ENCODE data around the gene SBK3.
"Not testable (repeated sequence)": the region's sequence is repeated elsewhere in the genome, so short reads cannot be mapped to it uniquely, and the experiment has no call there.

The SBK3 gene

DNA sequence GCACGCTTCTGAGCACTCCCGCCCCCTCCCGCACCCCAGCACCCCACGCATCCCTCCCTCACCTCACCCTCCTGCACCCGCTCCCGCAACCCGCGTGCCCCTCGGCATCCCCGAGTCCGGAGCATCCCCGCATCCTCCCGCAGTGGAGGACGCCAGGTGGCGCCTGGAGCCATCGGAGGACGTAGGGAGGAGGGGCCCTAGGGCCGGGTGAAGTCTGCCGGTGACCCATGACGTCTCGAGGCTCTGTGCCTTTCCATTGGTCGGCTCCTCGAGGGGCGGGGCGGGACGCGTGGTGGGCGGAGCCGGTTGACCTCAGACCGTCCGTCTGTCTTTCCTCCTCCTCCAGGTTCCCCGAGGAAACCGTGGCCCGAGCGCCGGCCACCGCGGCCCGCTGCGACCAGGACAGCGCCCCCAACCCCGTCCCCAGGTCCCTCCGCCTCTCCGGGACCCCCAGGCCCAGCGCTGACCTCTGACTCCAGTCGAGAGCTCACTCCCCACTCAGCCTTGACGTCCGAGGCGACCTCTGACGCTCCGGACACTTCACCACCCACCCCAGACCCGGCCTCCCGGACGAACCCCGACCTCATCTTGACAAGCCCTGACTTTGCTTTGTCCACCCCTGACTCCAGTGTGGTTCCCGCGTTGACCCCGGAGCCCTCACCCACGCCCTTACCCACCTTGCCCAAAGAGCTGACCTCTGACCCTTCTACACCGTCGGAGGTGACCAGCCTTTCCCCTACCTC is 28.3 kb downstream of the SBK3 start:
- peak; percentile 87 for DNase-seq

DNA sequence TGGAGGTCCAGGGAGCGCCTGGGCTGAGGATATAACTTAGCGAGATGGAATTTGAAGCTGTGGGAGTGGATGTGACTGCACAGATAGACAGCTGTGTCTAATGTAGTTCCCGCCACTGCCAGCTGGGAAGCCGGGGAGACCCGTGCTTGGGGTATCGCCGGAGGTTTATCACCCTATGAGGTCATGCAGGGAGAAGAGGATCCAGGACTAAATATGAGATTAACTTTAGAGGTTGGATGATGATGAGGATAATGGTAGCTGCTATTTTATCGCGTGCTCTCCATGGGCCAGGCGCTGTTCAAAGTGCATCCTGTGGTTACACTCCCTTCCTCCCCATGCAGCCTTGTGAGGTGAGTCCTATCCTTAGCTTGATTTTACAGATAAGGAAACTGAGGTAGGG is 37.2 kb downstream of the SBK3 start:
- no peak for DNase-seq

DNA sequence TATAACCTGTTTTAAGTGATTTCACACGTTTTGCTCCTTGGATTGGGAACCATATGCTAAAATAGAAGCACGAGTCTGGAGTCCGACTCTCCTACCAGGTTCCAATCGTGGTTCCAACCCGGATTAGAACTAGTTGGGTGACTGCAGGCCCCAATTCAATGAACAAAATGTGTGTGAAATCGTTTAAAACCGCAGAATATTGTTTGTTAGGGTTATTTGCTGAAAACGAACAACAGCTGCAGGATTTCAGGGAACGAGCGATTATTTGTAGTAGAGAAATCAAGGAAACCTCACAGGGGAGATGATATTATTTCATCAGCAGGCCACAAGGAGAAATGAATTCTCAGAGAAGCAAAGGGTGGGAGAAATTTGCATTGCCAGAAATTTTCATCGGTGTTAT is 40.4 kb downstream of the SBK3 start:
- DNase-seq = no peak

DNA sequence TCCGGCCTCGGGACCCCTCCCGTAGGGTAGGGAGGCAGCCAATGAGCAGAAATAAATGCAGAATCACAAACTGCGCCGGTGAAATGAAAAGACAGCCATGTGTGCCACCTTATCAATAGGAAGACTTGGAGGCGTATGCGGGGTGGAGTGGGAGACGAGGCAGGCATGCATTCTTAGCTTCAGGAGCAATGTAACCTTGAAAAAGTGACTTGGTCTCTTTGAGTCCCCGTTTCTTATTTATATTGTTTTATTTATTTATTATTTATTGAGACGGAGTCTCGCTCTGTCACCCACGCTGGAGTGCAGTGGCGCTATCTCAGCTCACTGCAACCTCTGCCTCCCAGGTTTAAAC is 41.1 kb downstream of the SBK3 start:
- no peak for DNase-seq

DNA sequence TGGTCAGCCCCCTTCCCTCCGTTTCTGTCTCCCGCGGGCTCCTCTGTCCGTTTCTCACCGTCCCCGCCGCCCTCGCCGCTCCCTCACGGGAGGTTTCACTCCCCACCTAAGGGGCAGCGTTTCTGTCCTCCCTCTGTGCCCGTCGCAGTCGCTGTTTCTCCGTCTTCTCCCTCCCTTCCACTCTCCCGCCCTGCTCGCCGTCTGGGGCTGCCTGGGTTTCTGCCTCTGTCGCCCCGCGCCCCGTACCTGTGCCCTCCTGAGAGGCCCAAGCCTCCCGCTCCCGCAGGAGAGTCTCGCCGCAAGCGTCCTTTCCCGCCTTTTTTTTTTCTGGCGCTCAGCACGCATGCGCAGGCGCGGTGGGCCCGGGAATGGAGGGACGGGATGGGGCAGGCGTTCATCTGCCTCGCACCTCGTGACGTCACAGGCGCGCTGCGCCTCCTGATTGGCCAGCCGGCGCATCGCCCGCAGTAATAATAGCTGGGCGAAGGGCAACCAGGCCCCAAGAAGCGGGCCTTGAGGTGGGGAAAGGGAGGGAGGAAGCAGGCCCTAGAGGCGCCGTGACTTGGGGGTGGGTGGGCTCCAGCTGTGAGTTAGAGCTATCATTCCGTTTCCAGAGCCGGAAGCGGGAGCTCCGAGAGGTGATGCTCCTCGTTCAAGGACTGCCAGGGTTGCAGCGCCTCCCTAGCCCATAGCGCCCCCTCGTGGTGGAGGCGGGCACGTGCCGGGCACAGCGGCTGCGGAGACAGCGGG is 41.7 kb downstream of the SBK3 start:
- peak; percentile 93 for DNase-seq

DNA sequence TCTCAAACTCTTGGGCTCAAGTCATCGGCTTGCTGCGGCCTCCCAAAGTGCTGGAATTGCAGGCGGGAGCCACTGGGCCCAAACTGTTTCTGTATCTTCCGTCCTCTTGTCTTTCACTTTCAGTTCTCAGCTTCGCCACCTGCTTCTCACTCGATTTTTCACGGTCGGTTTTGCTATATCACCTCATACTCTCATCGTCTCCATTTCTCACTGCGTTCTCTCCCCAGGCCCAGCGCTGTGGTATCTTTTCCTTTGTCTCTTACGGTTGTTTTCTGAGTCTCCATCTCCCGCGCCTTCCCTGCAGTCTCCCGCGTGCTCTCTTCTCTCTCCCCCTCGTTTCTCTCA is 42.2 kb downstream of the SBK3 start:
- DNase-seq = no peak

DNA sequence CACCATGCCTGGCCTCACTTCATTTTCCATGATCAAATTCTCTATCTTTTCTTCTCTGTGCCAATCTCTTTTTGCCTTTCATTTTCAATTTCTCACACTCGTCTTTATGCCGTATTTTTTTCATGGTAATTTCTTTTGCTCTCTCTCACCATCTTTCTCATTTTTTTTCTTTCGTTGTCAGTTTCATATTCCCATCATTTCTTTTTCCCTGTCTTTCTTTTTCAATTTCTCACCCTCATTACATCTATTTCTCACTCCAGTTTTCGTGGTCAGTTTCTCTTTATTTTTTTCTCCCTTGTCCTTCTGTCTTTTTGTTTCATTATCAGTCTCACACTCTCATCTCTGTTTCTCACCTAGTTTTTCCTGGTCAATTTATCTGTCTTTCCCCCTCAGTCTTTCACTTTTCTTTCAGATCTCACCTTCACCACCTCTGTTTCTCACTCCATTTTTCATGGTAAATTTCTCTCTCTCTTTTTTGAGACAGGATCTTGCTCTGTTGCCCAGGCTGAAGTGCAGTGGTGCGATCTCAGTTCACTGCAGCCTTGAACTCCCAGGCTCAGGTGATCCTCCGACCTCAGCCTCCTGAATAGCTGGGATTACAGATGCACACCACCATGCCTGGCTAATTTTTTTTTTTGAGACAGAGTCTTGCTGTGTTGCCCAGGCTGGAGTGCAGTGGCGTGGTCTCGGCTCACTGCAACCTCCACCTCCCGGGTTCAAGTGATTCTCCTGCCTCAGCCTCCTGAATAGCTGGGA is 43.0 kb downstream of the SBK3 start:
- DNase-seq = no peak

DNA sequence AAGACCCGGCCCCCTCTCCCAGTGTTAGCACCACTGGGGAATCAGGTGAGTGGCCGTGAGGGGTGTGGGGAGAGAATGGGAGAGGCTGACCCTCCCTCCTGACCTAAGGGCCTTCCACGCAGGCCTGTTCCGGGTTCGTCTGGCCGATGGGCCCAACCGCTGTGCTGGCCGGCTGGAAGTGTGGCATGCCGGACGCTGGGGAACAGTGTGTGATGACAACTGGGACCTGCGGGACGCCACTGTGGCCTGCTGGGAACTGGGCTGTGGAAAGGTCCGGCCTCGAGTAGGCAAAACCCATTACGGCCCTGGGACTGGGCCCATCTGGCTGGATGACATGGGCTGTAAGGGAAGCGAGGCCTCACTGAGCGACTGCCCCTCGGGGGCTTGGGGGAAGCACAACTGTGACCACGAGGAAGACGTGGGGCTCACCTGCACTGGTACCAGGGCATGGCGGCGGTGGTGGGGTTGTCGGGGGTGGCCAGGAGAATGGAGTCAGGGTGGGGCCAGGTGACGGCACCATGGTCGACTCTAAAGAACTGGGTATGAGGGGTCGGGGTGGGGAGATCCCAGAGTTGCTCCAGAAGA is 44.9 kb downstream of the SBK3 start:
- DNase-seq = no peak

DNA sequence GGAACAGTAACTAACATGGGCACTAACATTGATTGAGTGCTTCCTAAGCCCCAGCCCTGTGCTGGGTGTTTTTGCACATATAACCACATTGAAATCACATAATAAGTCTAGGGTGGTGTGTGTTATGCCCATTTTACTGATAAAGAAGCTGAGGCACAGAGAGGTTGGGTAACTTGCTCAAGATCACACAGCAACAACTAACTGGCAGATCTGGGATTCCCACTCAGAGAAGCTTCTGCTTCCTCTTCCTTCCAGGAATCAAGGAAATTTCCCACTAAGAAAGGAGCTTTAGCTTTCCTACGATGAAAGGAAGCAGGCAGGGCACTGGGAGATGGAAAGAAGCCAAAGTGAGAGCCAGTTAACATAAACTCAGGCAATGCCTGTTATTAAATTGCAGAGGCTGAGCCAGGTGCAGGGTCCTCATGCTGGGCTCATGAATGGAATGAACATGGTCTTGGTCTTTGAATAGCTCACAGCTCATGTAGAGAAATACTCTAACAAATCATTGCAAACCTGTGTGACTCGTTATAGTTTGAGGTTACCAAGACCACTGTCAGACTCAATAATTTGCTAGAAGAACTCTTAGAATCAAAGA is 47.0 kb downstream of the SBK3 start:
- no peak for DNase-seq

DNA sequence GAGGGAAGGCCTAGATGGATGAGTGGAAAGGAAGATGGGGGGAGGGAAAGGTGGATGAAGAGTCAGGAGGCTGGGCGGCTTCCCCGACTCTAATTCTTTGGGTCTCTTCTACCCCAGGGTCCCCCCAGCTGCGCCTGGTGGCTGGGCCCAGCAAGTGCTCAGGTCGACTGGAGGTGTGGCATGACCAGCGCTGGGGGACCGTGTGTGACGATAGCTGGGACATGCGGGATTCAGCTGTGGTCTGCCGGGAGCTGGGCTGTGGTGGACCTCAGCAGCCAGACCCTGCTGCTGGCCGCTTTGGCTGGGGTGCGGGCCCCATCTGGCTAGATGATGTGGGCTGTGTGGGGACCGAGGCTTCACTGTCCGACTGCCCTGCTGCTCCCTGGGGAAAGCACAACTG is 47.6 kb downstream of the SBK3 start:
- DNase-seq = no peak

DNA sequence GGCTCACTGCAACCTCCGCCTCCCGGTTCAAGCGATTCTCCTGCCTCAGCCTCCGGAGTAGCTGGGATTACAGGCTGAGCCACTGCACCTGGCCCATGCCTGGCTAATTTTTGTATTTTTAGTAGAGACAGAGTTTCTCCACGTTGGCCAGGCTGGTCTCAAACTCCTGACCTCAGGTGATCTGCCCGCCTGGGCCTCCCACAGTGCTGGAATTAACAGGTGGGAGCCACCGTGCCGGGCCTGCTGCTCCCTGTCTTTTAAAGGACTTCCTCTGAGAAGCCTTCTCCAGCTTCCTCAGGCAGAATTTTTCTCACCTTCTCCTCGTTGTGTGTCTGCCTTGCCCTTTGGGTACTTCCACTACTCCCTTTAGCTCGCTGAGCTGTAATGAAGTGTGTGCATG is 48.5 kb downstream of the SBK3 start:
- DNase-seq = not testable (repeated sequence)

DNA sequence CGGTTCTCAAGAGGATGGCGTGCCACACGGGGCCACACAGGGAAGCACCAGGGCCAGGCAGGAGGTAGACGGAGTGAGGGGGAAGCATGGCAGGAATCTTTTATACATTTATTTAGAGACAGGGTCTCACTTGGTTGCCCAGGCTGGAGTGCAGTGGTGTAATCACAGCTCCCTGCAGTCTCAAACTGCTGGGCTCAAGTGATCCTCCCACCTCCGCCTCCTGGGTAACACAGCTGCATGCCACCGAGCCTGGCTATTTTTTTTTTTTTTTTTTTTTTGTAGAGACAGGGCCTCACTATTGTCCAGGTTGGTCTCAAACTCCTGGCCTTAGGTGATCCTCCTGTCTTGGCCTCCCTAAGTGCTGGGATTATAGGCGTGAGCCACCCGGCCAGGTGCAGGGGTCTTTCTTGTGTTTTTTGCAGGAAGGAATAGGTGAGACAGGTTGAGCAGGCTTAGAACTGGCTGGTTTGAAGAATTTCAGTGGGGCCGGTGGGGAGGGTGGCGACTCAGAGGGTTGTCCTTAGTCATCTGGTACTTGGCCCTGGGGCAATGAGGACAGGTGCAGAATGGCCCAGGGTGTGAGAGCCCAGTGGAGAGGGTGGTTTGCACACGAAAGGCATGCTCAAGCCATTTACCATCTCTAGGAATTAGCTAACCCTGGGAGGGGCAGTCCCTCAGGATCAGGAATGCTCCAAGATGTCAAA is 49.5 kb downstream of the SBK3 start:
- DNase-seq = no peak

DNA sequence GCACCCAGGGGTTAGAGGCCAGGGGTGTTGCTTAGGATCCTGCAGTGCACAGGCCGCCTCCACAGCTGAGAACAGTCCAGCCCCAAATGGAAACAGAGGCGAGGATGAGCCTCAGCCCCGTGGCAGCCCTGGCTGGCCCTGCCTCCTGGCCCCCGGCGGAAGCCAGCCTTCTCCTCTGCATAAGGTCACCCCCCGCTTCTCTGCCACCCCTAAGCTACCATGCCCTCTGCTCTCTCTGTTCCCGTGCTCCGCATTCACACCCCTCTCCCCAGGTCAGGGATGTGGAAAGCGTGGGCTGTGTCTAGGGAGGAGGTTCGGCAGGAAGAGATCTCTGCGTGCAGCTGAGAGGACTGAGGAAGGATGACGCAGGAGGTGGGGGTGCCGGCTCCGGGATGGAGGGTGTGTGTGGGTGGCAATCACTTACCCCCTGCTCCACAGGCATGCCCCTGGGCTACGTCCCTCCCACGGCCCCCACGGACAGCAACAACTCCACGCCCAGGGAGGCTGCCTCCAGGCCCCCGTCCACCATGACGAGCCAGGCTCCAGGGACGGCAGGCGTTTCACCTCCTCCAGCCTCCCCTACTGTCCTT is 51.1 kb downstream of the SBK3 start:
- no peak for DNase-seq

DNA sequence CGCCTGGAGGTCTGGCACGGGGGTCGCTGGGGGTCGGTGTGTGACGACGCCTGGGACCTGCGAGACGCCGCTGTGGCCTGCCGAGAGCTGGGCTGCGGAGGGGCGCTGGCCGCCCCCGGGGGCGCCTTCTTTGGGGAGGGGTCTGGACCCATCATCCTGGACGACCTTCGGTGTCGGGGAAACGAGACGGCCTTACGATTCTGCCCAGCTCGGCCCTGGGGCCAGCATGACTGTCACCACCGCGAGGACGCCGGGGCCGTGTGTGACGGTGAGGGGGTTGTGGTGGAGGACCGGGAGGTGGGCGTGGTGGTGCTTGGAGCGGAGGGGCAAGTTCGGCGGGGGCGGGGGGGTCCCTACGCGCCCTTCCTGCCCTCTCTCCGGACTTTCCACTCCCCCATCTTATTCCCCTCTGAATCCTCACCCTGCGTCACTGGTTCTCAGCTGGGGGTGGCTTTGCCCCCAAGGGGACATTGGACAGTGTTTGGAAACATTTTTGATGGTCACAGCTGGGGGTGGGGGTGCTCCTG is 51.6 kb downstream of the SBK3 start:
- DNase-seq = no peak

DNA sequence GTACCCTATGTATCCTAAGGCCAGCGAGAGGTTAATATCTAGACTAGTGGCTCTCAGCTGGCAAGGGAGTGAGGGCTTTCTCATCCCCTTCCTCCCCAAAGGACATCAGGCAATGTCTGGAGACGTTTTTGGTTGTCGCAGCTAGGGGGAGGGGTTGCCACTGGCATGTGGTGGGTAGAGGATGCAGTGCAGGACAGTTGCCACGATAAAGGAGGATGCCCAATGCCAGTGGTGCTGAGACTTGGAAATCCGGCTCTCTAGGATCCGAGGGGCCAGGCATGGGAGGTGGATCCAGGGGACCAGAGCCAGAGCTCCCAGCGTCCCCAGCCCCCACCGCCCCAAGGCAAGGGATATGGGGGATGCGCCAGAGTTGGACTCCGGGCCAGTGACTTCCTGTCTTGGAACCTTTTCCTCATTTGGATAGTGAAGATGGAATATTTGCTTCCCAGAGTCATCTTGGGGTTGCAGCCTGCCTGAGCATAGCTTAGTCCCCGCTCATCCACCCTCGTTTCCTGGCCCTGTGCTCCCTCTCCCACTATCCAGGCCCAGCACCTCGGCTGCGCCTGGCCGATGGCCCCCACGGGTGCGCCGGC is 52.2 kb downstream of the SBK3 start:
- DNase-seq = no peak

DNA sequence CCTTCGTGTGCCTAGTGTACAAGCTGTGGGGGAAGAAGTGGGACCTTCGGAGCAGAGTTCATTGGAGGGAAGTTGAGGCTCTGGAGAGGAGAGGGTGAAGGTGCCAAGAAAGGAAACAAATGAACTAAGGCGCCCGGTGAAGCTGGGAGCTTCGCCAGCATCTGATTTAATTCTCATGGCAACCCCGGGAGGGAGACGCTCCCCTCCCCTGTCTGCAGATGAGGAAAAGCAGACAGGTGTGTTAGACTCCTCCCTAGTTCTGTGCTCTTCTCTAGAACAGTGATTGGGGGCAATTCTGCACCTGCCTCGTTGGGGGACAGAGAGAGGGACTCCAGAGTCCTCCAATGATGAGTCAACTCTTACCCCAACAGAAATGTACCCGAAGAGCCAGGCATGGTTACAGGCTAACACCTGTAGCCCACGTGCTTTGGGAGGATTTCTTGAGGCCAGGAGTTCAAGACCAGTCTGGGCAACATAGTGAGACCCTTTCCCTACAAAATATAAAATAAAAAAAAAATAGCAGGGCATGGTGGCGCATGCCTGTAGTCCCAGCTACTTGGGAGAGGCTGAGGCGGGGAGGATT is 52.9 kb downstream of the SBK3 start:
- no peak for DNase-seq

DNA sequence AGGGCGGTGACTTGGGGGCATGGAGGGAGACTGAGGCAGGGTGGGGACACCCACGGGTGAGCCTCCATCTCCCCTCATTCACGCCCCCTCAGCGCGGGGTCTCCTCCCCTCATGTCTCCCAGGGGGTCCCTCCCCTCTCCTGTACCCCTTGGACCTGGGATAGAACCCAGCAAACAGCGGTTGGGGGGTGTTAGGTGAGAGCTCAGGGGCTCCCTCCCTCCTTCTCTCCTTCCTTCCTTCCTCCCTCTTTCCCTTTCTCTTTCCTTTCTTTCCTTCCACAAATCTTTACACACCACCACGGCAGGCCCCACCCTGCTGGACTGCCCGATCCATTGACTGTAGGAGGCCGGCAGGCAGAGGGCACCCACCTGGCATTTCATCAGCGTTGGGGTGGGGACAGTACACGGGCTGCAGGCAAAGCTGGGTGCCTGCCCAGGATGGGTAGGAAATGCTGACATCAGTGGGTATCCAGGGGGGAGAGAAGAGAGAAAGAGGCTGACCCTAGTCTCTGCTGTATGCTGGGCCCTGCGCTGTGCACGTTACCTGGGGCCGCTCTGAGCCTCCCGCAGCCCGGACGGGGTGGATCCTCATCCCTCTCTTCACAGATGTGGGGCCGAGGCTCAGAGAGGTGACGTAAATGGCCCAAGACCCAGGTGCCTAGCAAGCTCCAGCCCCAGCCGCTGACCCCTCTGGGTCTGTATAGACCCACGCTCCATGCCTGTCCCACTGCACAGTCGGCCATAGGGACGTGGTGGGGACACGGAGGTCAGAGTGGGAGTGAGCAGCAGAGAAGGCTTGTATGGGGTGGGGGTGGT is 53.6 kb downstream of the SBK3 start:
- DNase-seq = no peak

Measured in effector CD4-positive, alpha-beta T cell (primary cell).